Measurements from ENCODE around the gene DYNLT1. TPM values are rescaled to one million over a fixed set of nuclear protein-coding genes. Genes with fewer than 3 reads are reported as not detected.

The DYNLT1 gene
- 126 TPM for total RNA-seq
- long read RNA-seq, transcript DYNLT1-203 (5 exons, 726 nt) = major isoform, 47 of 54 reads
- long read RNA-seq, partial matches to known transcripts = 3 of 54 reads
- long read RNA-seq, other reads (novel, unspliced or antisense) = 3 of 54 reads

GRCh38 chr6:158644231-158645063, at the start of gene DYNLT1:
Gene DYNLT1, minus strand, starts transcription at chr6:158644743. Its CDS starts 35 bp downstream, at chr6:158644708.
- intact Hi-C loops (cut with micrococcal nuclease) = no loop called here
- Histone ChIP-seq H3K27me3 (ENCODE audit: low read depth) (no peaks in the 10 kb centered on the region), H3K9me3 (replicated peaks) (no peaks in the 10 kb centered on the region), H3K4me1 (peaks cover 76% of the 10 kb centered on the region), H3K36me3 (peaks cover 10% of the 10 kb centered on the region), H3K4me3 (peak within 1 kb of the TSS; percentile 78), H3K27ac (replicated peaks) (peak within 1 kb of the TSS; percentile 94)
- TF ChIP-seq CTCF (IDR thresholded peaks at IDR 0.05; ENCODE audit: borderline replicate concordance) = no peak
- peak; percentile 95 for DNase-seq

GRCh38 chr6:158688860-158689259, 44.3 kb upstream of the DYNLT1 start:
- no peak for TF ChIP-seq CTCF (IDR thresholded peaks at IDR 0.05; ENCODE audit: borderline replicate concordance)
- H3K9me3 ChIP-seq (replicated peaks) = no peaks in the 10 kb centered on the region
- no peaks in the 10 kb centered on the region for H3K4me1 ChIP-seq
- no peak for DNase-seq
- H3K4me3 ChIP-seq = no peak overlapping the region
- intact Hi-C loops (cut with micrococcal nuclease) = no loop called here
- H3K27ac ChIP-seq (replicated peaks) = no peak overlapping the region
- H3K27me3 ChIP-seq (ENCODE audit: low read depth) = no peaks in the 10 kb centered on the region
- no peaks in the 10 kb centered on the region for H3K36me3 ChIP-seq

- TF ChIP-seq CTCF (IDR thresholded peaks at IDR 0.05; ENCODE audit: borderline replicate concordance) = no peak
- Histone ChIP-seq H3K9me3 (replicated peaks) (no peaks in the 10 kb centered on the region), H3K27me3 (ENCODE audit: low read depth) (no peaks in the 10 kb centered on the region), H3K36me3 (no peaks in the 10 kb centered on the region), H3K4me1 (no peaks in the 10 kb centered on the region), H3K4me3 (no peak overlapping the region), H3K27ac (replicated peaks) (no peak overlapping the region)
- no peak for DNase-seq
- intact Hi-C loops (cut with micrococcal nuclease) = no loop called here
Measured at GRCh38 chr6:158687506-158687905, 43.0 kb upstream of the DYNLT1 start.

GRCh38 chr6:158686791-158687381, 42.3 kb upstream of the DYNLT1 start:
- TF ChIP-seq CTCF (IDR thresholded peaks at IDR 0.05; ENCODE audit: borderline replicate concordance) = no peak
- Histone ChIP-seq H3K27ac (replicated peaks) (no peak overlapping the region), H3K9me3 (replicated peaks) (no peaks in the 10 kb centered on the region), H3K4me3 (no peak overlapping the region), H3K27me3 (ENCODE audit: low read depth) (no peaks in the 10 kb centered on the region), H3K4me1 (no peaks in the 10 kb centered on the region), H3K36me3 (no peaks in the 10 kb centered on the region)
- intact Hi-C loops (cut with micrococcal nuclease) = no loop called here
- DNase-seq = no peak

DNA sequence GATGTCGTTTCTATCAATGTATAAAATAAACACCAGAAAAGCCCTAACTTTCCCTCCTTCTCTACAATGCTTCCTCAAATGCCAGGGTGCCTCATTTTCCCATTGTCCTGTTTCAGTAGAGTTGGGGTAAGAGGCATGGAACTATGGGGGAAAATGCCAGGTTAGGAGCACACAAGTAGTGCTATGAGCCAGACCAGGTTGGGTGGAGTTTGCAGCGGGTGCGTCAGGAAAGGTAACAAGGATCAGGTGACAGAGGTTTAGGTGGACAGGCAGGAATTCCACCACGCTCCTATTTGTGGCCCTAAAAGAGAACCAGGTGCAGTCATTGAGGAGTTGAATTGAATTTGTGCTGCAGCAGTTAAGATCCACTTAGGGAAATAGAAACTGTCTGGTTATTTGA, 41.8 kb upstream of the DYNLT1 start:
- no peaks in the 10 kb centered on the region for H3K4me1 ChIP-seq
- H3K9me3 ChIP-seq (replicated peaks) = no peaks in the 10 kb centered on the region
- DNase-seq = no peak
- TF ChIP-seq CTCF (IDR thresholded peaks at IDR 0.05; ENCODE audit: borderline replicate concordance) = no peak
- no peak overlapping the region for H3K27ac ChIP-seq (replicated peaks)
- intact Hi-C loops (cut with micrococcal nuclease) = no loop called here
- no peak overlapping the region for H3K4me3 ChIP-seq
- H3K36me3 ChIP-seq = no peaks in the 10 kb centered on the region
- no peaks in the 10 kb centered on the region for H3K27me3 ChIP-seq (ENCODE audit: low read depth)

Measured in left ventricle myocardium inferior (tissue), 1 donor.